Measurements from ENCODE around the gene CARMIL1. TPM values are rescaled to one million over a fixed set of nuclear protein-coding genes. Genes with fewer than 3 reads are reported as not detected.

The CARMIL1 gene
- total RNA-seq, 3 donors from 2014 or later, result 23.6 to 53.0 (median 33.5) TPM

DNA sequence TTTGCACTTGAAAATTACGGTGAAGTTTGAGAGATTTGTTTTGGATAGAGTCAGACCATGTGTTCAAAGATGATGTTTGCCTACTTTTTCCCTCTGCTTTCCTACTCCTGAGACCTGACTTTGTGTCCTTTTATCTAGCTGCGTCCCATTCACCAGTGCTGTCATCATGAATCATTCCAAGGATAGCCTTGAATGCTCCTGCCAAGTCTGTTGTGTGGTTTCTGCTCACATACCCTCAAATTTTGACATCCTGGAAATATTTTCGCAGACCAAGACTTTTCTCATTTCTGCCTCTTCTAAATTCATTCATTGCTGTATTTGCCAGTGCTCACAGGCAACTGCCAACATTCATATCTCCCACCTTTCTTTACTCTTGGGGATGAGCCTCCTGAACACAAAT lies 197.0 kb downstream of the CARMIL1 start:
- no peak for TF ChIP-seq POLR2A (IDR thresholded peaks at IDR 0.05)
- no peak for TF ChIP-seq CTCF (IDR thresholded peaks at IDR 0.05)
- TF ChIP-seq POLR2AphosphoS5 (IDR thresholded peaks at IDR 0.05), result no peak
- no peak overlapping the region for H3K27ac ChIP-seq
- DNase-seq (ENCODE audit: low spot score in 2 of 2), result no peak
- intact Hi-C loops (cut with DNase I; ENCODE audit: low total_unique reads), result no loop called here
- no peaks in the 10 kb centered on the region for H3K9me3 ChIP-seq
- no peak overlapping the region for H3K4me3 ChIP-seq
- H3K27me3 ChIP-seq, result no peaks in the 10 kb centered on the region
- no peaks in the 10 kb centered on the region for H3K36me3 ChIP-seq
- H3K4me1 ChIP-seq, result no peaks in the 10 kb centered on the region

GRCh38 chr6:25477006-25477590 lies 197.9 kb downstream of the CARMIL1 start:
- Histone ChIP-seq H3K36me3 (no peaks in the 10 kb centered on the region), H3K27ac (no peak overlapping the region), H3K4me3 (no peak overlapping the region), H3K4me1 (no peaks in the 10 kb centered on the region), H3K9me3 (no peaks in the 10 kb centered on the region), H3K27me3 (no peaks in the 10 kb centered on the region)
- intact Hi-C loops (cut with DNase I; ENCODE audit: low total_unique reads), result no loop called here
- DNase-seq (ENCODE audit: low spot score in 2 of 2), result no peak
- no peak for TF ChIP-seq POLR2AphosphoS5 (IDR thresholded peaks at IDR 0.05)
- no peak for TF ChIP-seq POLR2A (IDR thresholded peaks at IDR 0.05)
- no peak for TF ChIP-seq CTCF (IDR thresholded peaks at IDR 0.05)

DNA sequence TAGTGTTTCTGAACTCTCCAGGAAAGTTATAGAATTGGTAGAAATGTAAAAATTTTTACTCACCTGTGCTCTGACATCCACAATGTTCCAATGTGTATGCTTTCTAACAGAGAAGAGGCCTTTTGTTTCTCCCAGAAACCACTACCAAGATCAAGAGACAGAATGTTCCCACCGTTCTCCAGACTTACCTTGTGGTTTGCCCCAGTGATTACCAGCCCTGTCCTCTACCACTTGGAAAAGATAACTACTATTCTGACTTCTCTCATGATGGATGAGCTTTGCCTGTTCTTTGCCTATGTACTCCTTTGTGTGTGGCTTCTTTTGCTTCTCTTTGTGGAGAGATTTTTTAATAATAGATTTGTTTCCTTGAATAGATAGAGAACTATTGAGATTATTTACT lies 199.8 kb downstream of the CARMIL1 start:
- no peaks in the 10 kb centered on the region for H3K36me3 ChIP-seq
- H3K9me3 ChIP-seq, result no peaks in the 10 kb centered on the region
- H3K27me3 ChIP-seq, result no peaks in the 10 kb centered on the region
- TF ChIP-seq CTCF (IDR thresholded peaks at IDR 0.05) (no peak), POLR2A (IDR thresholded peaks at IDR 0.05) (no peak), POLR2AphosphoS5 (IDR thresholded peaks at IDR 0.05) (no peak)
- peak overlapping the region in 1 of 2 donors; percentile 17 for H3K27ac ChIP-seq
- no peak overlapping the region for H3K4me3 ChIP-seq
- intact Hi-C loops (cut with DNase I; ENCODE audit: low total_unique reads), result no loop called here
- no peaks in the 10 kb centered on the region for H3K4me1 ChIP-seq
- no peak for DNase-seq (ENCODE audit: low spot score in 2 of 2)

DNA sequence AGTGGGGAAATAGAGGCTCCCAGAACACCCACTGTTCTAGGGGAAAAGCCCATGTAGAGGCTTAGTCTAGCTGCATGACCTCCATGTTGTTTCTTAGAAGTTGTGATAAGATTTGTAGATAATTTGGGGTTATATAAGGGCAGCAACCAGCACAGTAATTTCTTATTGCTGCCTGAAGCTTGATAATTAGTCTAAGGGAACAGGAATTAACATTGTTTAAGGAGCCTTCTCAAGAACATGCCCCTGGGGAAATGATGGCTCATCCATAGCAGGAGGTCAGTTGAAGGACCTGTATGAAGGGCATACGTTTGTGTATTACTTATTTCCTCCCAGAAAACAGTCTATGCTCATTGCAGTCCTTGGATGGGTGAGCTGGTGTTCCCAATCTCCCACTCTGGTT lies 202.1 kb downstream of the CARMIL1 start:
- TF ChIP-seq POLR2AphosphoS5 (IDR thresholded peaks at IDR 0.05), result no peak
- no peak for TF ChIP-seq CTCF (IDR thresholded peaks at IDR 0.05)
- no peak for TF ChIP-seq POLR2A (IDR thresholded peaks at IDR 0.05)
- DNase-seq (ENCODE audit: low spot score in 2 of 2), result no peak
- Histone ChIP-seq H3K4me1 (no peaks in the 10 kb centered on the region), H3K9me3 (no peaks in the 10 kb centered on the region), H3K27ac (no peak overlapping the region), H3K36me3 (no peaks in the 10 kb centered on the region), H3K4me3 (no peak overlapping the region), H3K27me3 (no peaks in the 10 kb centered on the region)
- intact Hi-C loops (cut with DNase I; ENCODE audit: low total_unique reads), result no loop called here

DNA sequence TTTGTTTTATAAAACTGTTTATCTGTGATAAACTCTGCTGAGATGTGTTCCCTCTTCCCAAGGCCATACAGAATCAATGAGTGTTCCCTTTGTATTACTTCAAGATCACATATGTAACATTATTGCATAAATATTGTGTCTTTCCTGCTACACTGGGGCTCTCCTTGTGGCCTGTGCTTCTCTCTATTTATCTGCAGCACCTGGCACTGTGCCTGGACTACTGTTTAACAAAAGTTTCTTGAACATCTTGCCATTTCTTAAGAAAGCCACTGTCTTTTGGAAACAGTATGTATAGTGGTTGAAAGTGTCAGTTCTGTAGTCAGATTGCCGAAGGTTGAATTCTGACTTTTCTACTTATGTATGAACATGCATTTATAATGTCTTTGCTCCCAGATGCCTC lies 203.8 kb downstream of the CARMIL1 start:
- Histone ChIP-seq H3K4me3 (no peak overlapping the region), H3K4me1 (no peaks in the 10 kb centered on the region), H3K9me3 (no peaks in the 10 kb centered on the region), H3K36me3 (no peaks in the 10 kb centered on the region), H3K27me3 (no peaks in the 10 kb centered on the region), H3K27ac (no peak overlapping the region)
- TF ChIP-seq POLR2AphosphoS5 (IDR thresholded peaks at IDR 0.05), result no peak
- no peak for TF ChIP-seq CTCF (IDR thresholded peaks at IDR 0.05)
- TF ChIP-seq POLR2A (IDR thresholded peaks at IDR 0.05), result no peak
- DNase-seq (ENCODE audit: low spot score in 2 of 2), result no peak
- intact Hi-C loops (cut with DNase I; ENCODE audit: low total_unique reads), result no loop called here

Measured in breast epithelium (tissue), 4 donors.